ENCODE measurements around the gene ASAP2. TPM values are rescaled to one million over a fixed set of nuclear protein-coding genes. Genes with fewer than 3 reads are reported as not detected.

Gene ASAP2
- polyA plus RNA-seq, 3 donors = 0.08 to 1.1 (median 0.20) TPM

GRCh38 chr2:9405636-9406035 is 199.0 kb downstream of the ASAP2 start:
- Mint-ChIP-seq H3K36me3 (peaks cover 35 to 48% of the 10 kb centered on the region in 2 donors), H3K4me3 (no peak overlapping the region), H3K4me1 (no peaks in the 10 kb centered on the region), H3K9me3 (no peaks in the 10 kb centered on the region), H3K27me3 (ENCODE audit: low read depth in 3 of 3) (peaks cover 0 to 1% (median 0%) of the 10 kb centered on the region in 3 donors), H3K27ac (peak overlapping the region in 1 of 7 donors; percentile 50)
- H2AFZ ChIP-seq (ENCODE audit: insufficient read depth, low read depth, low read length, poor library complexity, severe bottlenecking) = no peak overlapping the region
- intact Hi-C loops (cut with micrococcal nuclease) = no loop called here
- TF ChIP-seq CTCF (IDR thresholded peaks at IDR 0.05) = no peak
- H4K20me1 ChIP-seq (ENCODE audit: insufficient read depth, low read length) = no peaks in the 10 kb centered on the region
- 100% methylated on average over 1 of the region's 2 CpGs for WGBS (ENCODE audit: insufficient coverage)
- H3K4me1 ChIP-seq (ENCODE audit: control insufficient read depth in 1 of 2, insufficient read depth in 2 of 2, low read length in 2 of 2) = no peaks in the 10 kb centered on the region
- no peak for DNase-seq
- no peak overlapping the region for H3K27ac ChIP-seq (ENCODE audit: low read depth in 1 of 2, low read length in 2 of 2)
- peaks cover 34 to 67% of the 10 kb centered on the region in 2 donors for H3K36me3 ChIP-seq (replicated peaks in 1 of 2; ENCODE audit: control insufficient read depth in 1 of 2, insufficient read depth in 2 of 2, low read length in 2 of 2)
- H3K4me3 ChIP-seq (replicated peaks in 1 of 3; ENCODE audit: low read depth in 2 of 3, low read length in 3 of 3) = no peak overlapping the region
- H3K79me2 ChIP-seq (ENCODE audit: insufficient read depth, low read length) = no peaks in the 10 kb centered on the region
- H3K27me3 ChIP-seq (ENCODE audit: control insufficient read depth in 2 of 2, insufficient read depth in 2 of 2, low read length in 2 of 2) = no peaks in the 10 kb centered on the region
- H3K9me3 ChIP-seq (replicated peaks in 1 of 2; ENCODE audit: control insufficient read depth in 1 of 2, insufficient read depth in 1 of 2, low read length in 2 of 2) = no peaks in the 10 kb centered on the region
- no peak overlapping the region for H3K4me2 ChIP-seq (replicated peaks; ENCODE audit: extremely low read depth, low read length, poor library complexity, severe bottlenecking)
- no peak overlapping the region for H3K9ac ChIP-seq (ENCODE audit: insufficient read depth, low read length, poor library complexity, severe bottlenecking)

- H3K36me3 ChIP-seq (replicated peaks in 1 of 2; ENCODE audit: control insufficient read depth in 1 of 2, insufficient read depth in 2 of 2, low read length in 2 of 2) = peaks cover 42 to 78% of the 10 kb centered on the region in 2 donors
- Mint-ChIP-seq H3K4me1 (no peaks in the 10 kb centered on the region), H3K27me3 (ENCODE audit: low read depth in 3 of 3) (peaks cover 0 to 2% (median 0%) of the 10 kb centered on the region in 3 donors), H3K9me3 (no peaks in the 10 kb centered on the region), H3K4me3 (no peak overlapping the region), H3K27ac (peak overlapping the region in 2 of 7 donors; percentile 15 to 64), H3K36me3 (peaks cover 42 to 59% of the 10 kb centered on the region in 2 donors)
- intact Hi-C loops (cut with micrococcal nuclease) = no loop called here
- no peak overlapping the region for H3K9ac ChIP-seq (ENCODE audit: insufficient read depth, low read length, poor library complexity, severe bottlenecking)
- no peaks in the 10 kb centered on the region for H3K79me2 ChIP-seq (ENCODE audit: insufficient read depth, low read length)
- no peaks in the 10 kb centered on the region for H3K27me3 ChIP-seq (ENCODE audit: control insufficient read depth in 2 of 2, insufficient read depth in 2 of 2, low read length in 2 of 2)
- no peaks in the 10 kb centered on the region for H3K4me1 ChIP-seq (ENCODE audit: control insufficient read depth in 1 of 2, insufficient read depth in 2 of 2, low read length in 2 of 2)
- 95% methylated on average over 12 of the region's 13 CpGs for WGBS (ENCODE audit: insufficient coverage)
- H3K4me2 ChIP-seq (replicated peaks; ENCODE audit: extremely low read depth, low read length, poor library complexity, severe bottlenecking) = no peak overlapping the region
- TF ChIP-seq CTCF (IDR thresholded peaks at IDR 0.05) = no peak
- H2AFZ ChIP-seq (ENCODE audit: insufficient read depth, low read depth, low read length, poor library complexity, severe bottlenecking) = no peak overlapping the region
- no peak overlapping the region for H3K27ac ChIP-seq (ENCODE audit: low read depth in 1 of 2, low read length in 2 of 2)
- no peaks in the 10 kb centered on the region for H3K9me3 ChIP-seq (replicated peaks in 1 of 2; ENCODE audit: control insufficient read depth in 1 of 2, insufficient read depth in 1 of 2, low read length in 2 of 2)
- DNase-seq = no peak
- H4K20me1 ChIP-seq (ENCODE audit: insufficient read depth, low read length) = no peaks in the 10 kb centered on the region
- no peak overlapping the region for H3K4me3 ChIP-seq (replicated peaks in 1 of 3; ENCODE audit: low read depth in 2 of 3, low read length in 3 of 3)
Observed at GRCh38 chr2:9406529-9407362, 200.1 kb downstream of the ASAP2 start.

Measured in CD14-positive monocyte (primary cell).